Thyroid gland (tissue), 4 donors: Measurements from ENCODE around the gene GUCA2B.

Experiments used
- CTCF ChIP-seq, 6 experiments: fragments of 200-600 bp in 3 of 6; fragments of 450-650 bp in 3 of 6; sonication (generic) in 3 of 6; IDR thresholded peaks; one replicate each; pipeline ENCODE4 v1.5.1; 2016 to 2019; ENCODE audit warnings: antibody characterized with exemption in 6 of 6, mild to moderate bottlenecking in 2 of 6, inconsistent platforms in 1 of 6, moderate library complexity in 1 of 6
- POLR2A ChIP-seq, 2 donors: fragments of 450-650 bp; IDR thresholded peaks; one replicate each; pipeline ENCODE4 v1.6.1; 2017; ENCODE audit warnings: antibody characterized with exemption in 2 of 2, mild to moderate bottlenecking in 2 of 2, moderate library complexity in 1 of 2

GRCh38 chr1:42158189-42158588 is 5.0 kb downstream of the GUCA2B start:
- TF ChIP-seq CTCF (IDR thresholded peaks at IDR 0.05) = no peak
- TF ChIP-seq POLR2A (IDR thresholded peaks at IDR 0.05) = no peak
